GM12878 (cell line): ENCODE data around the gene IL1RL1. TPM values are rescaled to one million over a fixed set of nuclear protein-coding genes. Genes with fewer than 3 reads are reported as not detected.

Experiments
- ATAC-seq: fragments of 200-7000 bp; cut with Tn5 transposase; 3 replicates; pipeline ENCODE4 v1.9.1; 2020; ENCODE audit warnings: mild to moderate bottlenecking, moderate library complexity
- BruUV-seq: library from RNA; stranded (reverse); fragments of 400-500 nt; replicated peaks from 2 replicates; lab custom pipeline; 2021; lab: Mats Ljungman, UMichigan
- CTCF ChIA-PET: fragments of 300-600 bp; sonication (Branson Sonifier 250); formaldehyde crosslinking; extraction: SDS; loops from one replicate; lab custom pipeline; 2021; ENCODE audit warnings: inconsistent platforms; lab: Yijun Ruan, JAX
- POLR2A ChIA-PET: fragments of 350-600 bp; formaldehyde crosslinking; extraction: SDS; loops from one replicate; lab custom pipeline; 2021; ENCODE audit warnings: inconsistent platforms; lab: Charles Lee
- RAD21 ChIA-PET: fragments of 300-600 bp; sonication (Branson Sonifier 250); formaldehyde crosslinking; loops from one replicate; lab custom pipeline; 2023; ENCODE audit warnings: antibody characterized with exemption; ENCODE audit not compliant: unreplicated experiment; lab: Charles Lee
- SMC1A ChIA-PET: fragments of 300-600 bp; sonication (Branson Sonifier 250); formaldehyde crosslinking; loops from one replicate; lab custom pipeline; 2023; ENCODE audit not compliant: unreplicated experiment, uncharacterized antibody; lab: Charles Lee
- DNase-seq: peaks from one replicate; pipeline ENCODE4 v3.0.0-alpha.2; 2011; ENCODE audit warnings: low read depth, low spot score
- FAIRE-seq: peaks from 3 replicates; lab custom pipeline; 2011; peaks lifted over from hg19 to GRCh38; lab: Jason Lieb, UNC
- H2AFZ ChIP-seq: 2 replicates; pipeline ENCODE4 v1.6.0; 2011; ENCODE audit warnings: low read depth, low read length, control low read depth; ENCODE audit not compliant: control insufficient read depth
- H3K27ac ChIP-seq: 2 replicates; pipeline ENCODE4 v1.5.1; 2011; ENCODE audit warnings: control low read depth; ENCODE audit not compliant: control insufficient read depth, insufficient read depth
- H3K27me3 ChIP-seq, 2 experiments: replicated peaks in 1 of 2; 2 replicates each; pipeline versions ENCODE4 v1.6.0 to v1.6.1; 2011; ENCODE audit warnings: low read length in 1 of 2; ENCODE audit not compliant: control insufficient read depth in 2 of 2, insufficient read depth in 2 of 2
- H3K36me3 ChIP-seq, 2 experiments: 2 replicates each; pipeline ENCODE4 v1.5.1; 2011; ENCODE audit warnings: low read length in 1 of 2; ENCODE audit not compliant: control insufficient read depth in 2 of 2, insufficient read depth in 2 of 2
- H3K4me1 ChIP-seq: 2 replicates; pipeline ENCODE4 v1.6.1; 2011; ENCODE audit warnings: mild to moderate bottlenecking, low read length, moderate library complexity, mixed read lengths; ENCODE audit not compliant: control insufficient read depth, insufficient read depth
- H3K4me2 ChIP-seq: 2 replicates; pipeline ENCODE4 v1.6.0; 2011; ENCODE audit warnings: control low read depth; ENCODE audit not compliant: control insufficient read depth, insufficient read depth
- H3K4me3 ChIP-seq: fragments of 200-600 bp; sonication (generic); 2 replicates; pipeline ENCODE4 v1.5.1; 2016
- H3K79me2 ChIP-seq: 2 replicates; pipeline ENCODE4 v1.6.0; 2011; ENCODE audit warnings: low read length; ENCODE audit not compliant: control insufficient read depth, insufficient read depth
- H3K9ac ChIP-seq: 2 replicates; pipeline ENCODE4 v1.8.0; 2011; ENCODE audit warnings: low read length, control low read depth, mixed read lengths; ENCODE audit not compliant: control insufficient read depth, insufficient read depth
- H3K9me3 ChIP-seq: replicated peaks from 3 replicates; pipeline ENCODE4 v1.5.1; 2011; ENCODE audit warnings: mild to moderate bottlenecking, low read length; ENCODE audit not compliant: control insufficient read depth, insufficient read depth
- H4K20me1 ChIP-seq: 2 replicates; pipeline ENCODE4 v1.6.0; 2011; ENCODE audit not compliant: control insufficient read depth, insufficient read depth
- ASH2L ChIP-seq: fragments of 300-600, 200-600 bp; sonication (generic); IDR thresholded peaks from 2 replicates; pipeline ENCODE4 v1.6.1; 2017; ENCODE audit warnings: low read depth, mild to moderate bottlenecking, borderline replicate concordance
- CREM ChIP-seq: IDR thresholded peaks from 2 replicates; pipeline ENCODE4 v1.6.1; 2014; ENCODE audit warnings: antibody characterized with exemption, low read depth
- EZH2 ChIP-seq: IDR thresholded peaks from 2 replicates; pipeline ENCODE4 v1.6.1; 2012; ENCODE audit warnings: low read depth, mild to moderate bottlenecking, control low read depth, inconsistent platforms, low read length, borderline replicate concordance; ENCODE audit not compliant: control insufficient read depth
- GABPA ChIP-seq: IDR thresholded peaks from 2 replicates; pipeline ENCODE4 v1.6.1; 2014; ENCODE audit warnings: antibody characterized with exemption, low read depth, mild to moderate bottlenecking, inconsistent platforms
- IRF5 ChIP-seq: fragments of 450-650 bp; IDR thresholded peaks from 2 replicates; pipeline ENCODE4 v1.6.1; 2017; ENCODE audit warnings: borderline replicate concordance
- MYB ChIP-seq: fragments of 150-350 bp; IDR thresholded peaks from 2 replicates; pipeline ENCODE4 v1.6.1; 2014; ENCODE audit warnings: mild to moderate bottlenecking, low read depth, low read length, borderline replicate concordance
- MYC ChIP-seq: IDR thresholded peaks from 2 replicates; pipeline ENCODE4 v1.6.1; 2011; ENCODE audit warnings: mild to moderate bottlenecking, low read length, moderate library complexity, inconsistent platforms; ENCODE audit not compliant: insufficient read depth, insufficient replicate concordance, insufficient read length, severe bottlenecking
- NFXL1 ChIP-seq: fragments of 450-650 bp; IDR thresholded peaks from 2 replicates; pipeline ENCODE4 v1.6.1; 2017; ENCODE audit warnings: antibody characterized with exemption, mild to moderate bottlenecking, borderline replicate concordance
- NR2C2 ChIP-seq: IDR thresholded peaks from 2 replicates; pipeline ENCODE4 v1.6.1; 2011; ENCODE audit warnings: borderline replicate concordance, low read depth; ENCODE audit not compliant: control insufficient read depth, insufficient read length
- NR2F1 ChIP-seq: fragments of 450-650 bp; conservative IDR thresholded peaks from 2 replicates; pipeline ENCODE4 v1.6.1; 2017; ENCODE audit warnings: mild to moderate bottlenecking
- POU2F2 ChIP-seq: IDR thresholded peaks from 3 replicates; pipeline ENCODE4 v1.6.1; 2011; ENCODE audit warnings: low read depth, mild to moderate bottlenecking, low read length, borderline replicate concordance
- RAD21 ChIP-seq: IDR thresholded peaks from 2 replicates; pipeline ENCODE4 v1.6.1; 2011; ENCODE audit warnings: mild to moderate bottlenecking, low read depth, low read length, moderate library complexity; ENCODE audit not compliant: insufficient read depth
- STAT3 ChIP-seq: IDR thresholded peaks from 2 replicates; pipeline ENCODE4 v1.6.1; 2011; ENCODE audit warnings: low read depth, low read length, improper control_type of control experiment
- TCF7 ChIP-seq: IDR thresholded peaks from 2 replicates; pipeline ENCODE4 v1.6.1; 2014; ENCODE audit warnings: antibody characterized with exemption, borderline replicate concordance
- YY1 ChIP-seq: IDR thresholded peaks from 2 replicates; pipeline ENCODE4 v1.6.1; 2011; ENCODE audit warnings: low read depth, mild to moderate bottlenecking, low read length
- WGBS: methylation state at CpG from one replicate; pipeline ENCODE4 v1.1.6; 2016; ENCODE audit warnings: low lambda C conversion rate; ENCODE audit not compliant: insufficient replicate concordance, insufficient coverage; ENCODE audit errors: missing lambda C conversion rate; 5-methylcytosine and 5-hydroxymethylcytosine counted together
- in situ Hi-C: fragments of 300-500 bp; cut with MboI; formaldehyde crosslinking; loops from 9 replicates; pipeline ENCODE4 v1.14.3; 2018; ENCODE audit warnings: mixed read lengths
- intact Hi-C: fragments of 100-400 bp; cut with micrococcal nuclease; formaldehyde crosslinking; loops from one replicate; pipeline ENCODE4 v1.14.2; 2022; ENCODE audit not compliant: unreplicated experiment
- polyA plus RNA-seq, 11 experiments: library from polyadenylated mRNA; depleted of rRNA in 4 of 11; unstranded in 6 of 11; stranded (reverse) in 5 of 11; fragments of >200 nt; fragmentation: Nextera tagmentation in 4 of 11; fragmentation: Illumina TruSeq in 1 of 11; extraction: Ambion mirVana in 4 of 11; extraction: Trizol in 1 of 11; gene quantifications; 1 replicate in 1 of 11; 2 replicates in 10 of 11; pipeline versions ENCODE4 v1.2.1 to v1.2.3, GENCODE V29; 2011 to 2016; ENCODE audit warnings: inconsistent platforms in 2 of 11, missing spikeins in 2 of 11, low read depth in 1 of 11
- total RNA-seq, 4 experiments: library from RNA; depleted of rRNA in 3 of 4; stranded (reverse); fragments of >200 nt in 3 of 4; fragmentation: Illumina TruSeq in 1 of 4; extraction: Trizol in 1 of 4; gene quantifications; 2 replicates each; pipeline versions ENCODE4 v1.2.1 to v1.2.3, GENCODE V29; 2013 to 2021
- TF ChIP-seq, protein P1 (sequence below): fragments of 450-650 bp; IDR thresholded peaks from 2 replicates; pipeline ENCODE4 v1.6.1; 2017; ENCODE audit warnings: antibody characterized with exemption, mild to moderate bottlenecking, moderate library complexity
- TF ChIP-seq, protein P2 (sequence below): fragments of 450-650 bp; IDR thresholded peaks from 2 replicates; pipeline ENCODE4 v1.6.1; 2017; ENCODE audit warnings: mild to moderate bottlenecking, moderate library complexity

The IL1RL1 gene
- total and polyA plus RNA-seq, 10 of the 15 experiments (the other 5 are each of a cell fraction or from before 2014, with no cell fraction given), result 0.08 to 0.18 TPM; not detected in 8

DNA sequence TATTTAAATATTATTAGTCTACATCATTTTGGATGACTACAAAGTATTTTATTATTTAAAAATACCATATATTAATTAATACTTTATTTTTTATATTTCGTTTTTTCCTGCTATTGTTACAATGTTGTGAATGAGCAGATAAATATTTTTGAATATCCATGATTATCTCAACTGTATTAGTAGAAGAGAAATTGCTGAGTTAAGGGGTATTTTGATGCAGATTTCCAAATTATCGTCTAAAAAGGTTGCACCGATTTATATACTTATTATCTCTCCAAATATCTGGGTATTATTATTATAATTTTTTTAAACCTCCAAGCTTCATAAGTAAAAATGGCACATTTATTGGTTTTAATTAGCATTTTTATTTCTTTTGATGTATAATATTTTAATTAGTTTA lies 8.9 kb upstream of the IL1RL1 start:
- CTCF ChIA-PET, result interaction anchor here (0.7 to 5.1 kb wide), 27 partner anchors 9 to 418 kb away, joined by 3 to 54 read pairs (median 5); partner anchors contain the start of genes IL18R1 and IL1RL1
- SMC1A ChIA-PET, result interaction anchor here (0.9 to 3.3 kb wide), 10 partner anchors 11 to 201 kb away, joined by 3 to 26 read pairs (median 4); no protein-coding TSS in a partner anchor
- in situ Hi-C loops, result no loop called here
- POLR2A ChIA-PET, result no interaction called here
- H3K9me3 ChIP-seq, result no peaks in the 10 kb centered on the region
- no peaks in the 10 kb centered on the region for H4K20me1 ChIP-seq
- no peaks in the 10 kb centered on the region for H3K36me3 ChIP-seq
- BruUV-seq, result no TSS peak
- no peak for ATAC-seq
- no peak overlapping the region for H3K9ac ChIP-seq
- DNase-seq, result no peak
- 58% methylated on average over 3 of the region's 3 CpGs for WGBS
- no peak overlapping the region for H3K4me2 ChIP-seq
- H3K4me1 ChIP-seq, result no peaks in the 10 kb centered on the region
- H3K79me2 ChIP-seq, result no peaks in the 10 kb centered on the region
- H3K27ac ChIP-seq, result no peak overlapping the region
- no peak overlapping the region for H2AFZ ChIP-seq
- H3K4me3 ChIP-seq, result no peak overlapping the region
- intact Hi-C loops, result no loop called here
- no peak for FAIRE-seq
- RAD21 ChIA-PET, result interaction anchor here (0.9 to 2.7 kb wide), 13 partner anchors 10 to 474 kb away, joined by 3 to 17 read pairs (median 5); no protein-coding TSS in a partner anchor
- no peaks in the 10 kb centered on the region for H3K27me3 ChIP-seq
- no peak for TF ChIP-seq TCF7
- no peak for TF ChIP-seq STAT3
- TF ChIP-seq CREM, result no peak
- TF ChIP-seq, protein P1, sequence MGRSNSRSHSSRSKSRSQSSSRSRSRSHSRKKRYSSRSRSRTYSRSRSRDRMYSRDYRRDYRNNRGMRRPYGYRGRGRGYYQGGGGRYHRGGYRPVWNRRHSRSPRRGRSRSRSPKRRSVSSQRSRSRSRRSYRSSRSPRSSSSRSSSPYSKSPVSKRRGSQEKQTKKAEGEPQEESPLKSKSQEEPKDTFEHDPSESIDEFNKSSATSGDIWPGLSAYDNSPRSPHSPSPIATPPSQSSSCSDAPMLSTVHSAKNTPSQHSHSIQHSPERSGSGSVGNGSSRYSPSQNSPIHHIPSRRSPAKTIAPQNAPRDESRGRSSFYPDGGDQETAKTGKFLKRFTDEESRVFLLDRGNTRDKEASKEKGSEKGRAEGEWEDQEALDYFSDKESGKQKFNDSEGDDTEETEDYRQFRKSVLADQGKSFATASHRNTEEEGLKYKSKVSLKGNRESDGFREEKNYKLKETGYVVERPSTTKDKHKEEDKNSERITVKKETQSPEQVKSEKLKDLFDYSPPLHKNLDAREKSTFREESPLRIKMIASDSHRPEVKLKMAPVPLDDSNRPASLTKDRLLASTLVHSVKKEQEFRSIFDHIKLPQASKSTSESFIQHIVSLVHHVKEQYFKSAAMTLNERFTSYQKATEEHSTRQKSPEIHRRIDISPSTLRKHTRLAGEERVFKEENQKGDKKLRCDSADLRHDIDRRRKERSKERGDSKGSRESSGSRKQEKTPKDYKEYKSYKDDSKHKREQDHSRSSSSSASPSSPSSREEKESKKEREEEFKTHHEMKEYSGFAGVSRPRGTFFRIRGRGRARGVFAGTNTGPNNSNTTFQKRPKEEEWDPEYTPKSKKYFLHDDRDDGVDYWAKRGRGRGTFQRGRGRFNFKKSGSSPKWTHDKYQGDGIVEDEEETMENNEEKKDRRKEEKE, result no peak
- no peak for TF ChIP-seq RAD21
- TF ChIP-seq GABPA, result no peak
- no peak for TF ChIP-seq NR2C2
- TF ChIP-seq ASH2L, result no peak
- no peak for TF ChIP-seq POU2F2
- no peak for TF ChIP-seq NR2F1
- no peak for TF ChIP-seq MYB
- TF ChIP-seq, protein P2, sequence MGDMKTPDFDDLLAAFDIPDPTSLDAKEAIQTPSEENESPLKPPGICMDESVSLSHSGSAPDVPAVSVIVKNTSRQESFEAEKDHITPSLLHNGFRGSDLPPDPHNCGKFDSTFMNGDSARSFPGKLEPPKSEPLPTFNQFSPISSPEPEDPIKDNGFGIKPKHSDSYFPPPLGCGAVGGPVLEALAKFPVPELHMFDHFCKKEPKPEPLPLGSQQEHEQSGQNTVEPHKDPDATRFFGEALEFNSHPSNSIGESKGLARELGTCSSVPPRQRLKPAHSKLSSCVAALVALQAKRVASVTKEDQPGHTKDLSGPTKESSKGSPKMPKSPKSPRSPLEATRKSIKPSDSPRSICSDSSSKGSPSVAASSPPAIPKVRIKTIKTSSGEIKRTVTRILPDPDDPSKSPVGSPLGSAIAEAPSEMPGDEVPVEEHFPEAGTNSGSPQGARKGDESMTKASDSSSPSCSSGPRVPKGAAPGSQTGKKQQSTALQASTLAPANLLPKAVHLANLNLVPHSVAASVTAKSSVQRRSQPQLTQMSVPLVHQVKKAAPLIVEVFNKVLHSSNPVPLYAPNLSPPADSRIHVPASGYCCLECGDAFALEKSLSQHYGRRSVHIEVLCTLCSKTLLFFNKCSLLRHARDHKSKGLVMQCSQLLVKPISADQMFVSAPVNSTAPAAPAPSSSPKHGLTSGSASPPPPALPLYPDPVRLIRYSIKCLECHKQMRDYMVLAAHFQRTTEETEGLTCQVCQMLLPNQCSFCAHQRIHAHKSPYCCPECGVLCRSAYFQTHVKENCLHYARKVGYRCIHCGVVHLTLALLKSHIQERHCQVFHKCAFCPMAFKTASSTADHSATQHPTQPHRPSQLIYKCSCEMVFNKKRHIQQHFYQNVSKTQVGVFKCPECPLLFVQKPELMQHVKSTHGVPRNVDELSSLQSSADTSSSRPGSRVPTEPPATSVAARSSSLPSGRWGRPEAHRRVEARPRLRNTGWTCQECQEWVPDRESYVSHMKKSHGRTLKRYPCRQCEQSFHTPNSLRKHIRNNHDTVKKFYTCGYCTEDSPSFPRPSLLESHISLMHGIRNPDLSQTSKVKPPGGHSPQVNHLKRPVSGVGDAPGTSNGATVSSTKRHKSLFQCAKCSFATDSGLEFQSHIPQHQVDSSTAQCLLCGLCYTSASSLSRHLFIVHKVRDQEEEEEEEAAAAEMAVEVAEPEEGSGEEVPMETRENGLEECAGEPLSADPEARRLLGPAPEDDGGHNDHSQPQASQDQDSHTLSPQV, result no peak
- no peak for TF ChIP-seq IRF5
- no peak for TF ChIP-seq EZH2
- no peak for TF ChIP-seq MYC
- TF ChIP-seq YY1, result no peak
- no peak for TF ChIP-seq NFXL1
